ENCODE measurements around the gene TM4SF18.

DNA sequence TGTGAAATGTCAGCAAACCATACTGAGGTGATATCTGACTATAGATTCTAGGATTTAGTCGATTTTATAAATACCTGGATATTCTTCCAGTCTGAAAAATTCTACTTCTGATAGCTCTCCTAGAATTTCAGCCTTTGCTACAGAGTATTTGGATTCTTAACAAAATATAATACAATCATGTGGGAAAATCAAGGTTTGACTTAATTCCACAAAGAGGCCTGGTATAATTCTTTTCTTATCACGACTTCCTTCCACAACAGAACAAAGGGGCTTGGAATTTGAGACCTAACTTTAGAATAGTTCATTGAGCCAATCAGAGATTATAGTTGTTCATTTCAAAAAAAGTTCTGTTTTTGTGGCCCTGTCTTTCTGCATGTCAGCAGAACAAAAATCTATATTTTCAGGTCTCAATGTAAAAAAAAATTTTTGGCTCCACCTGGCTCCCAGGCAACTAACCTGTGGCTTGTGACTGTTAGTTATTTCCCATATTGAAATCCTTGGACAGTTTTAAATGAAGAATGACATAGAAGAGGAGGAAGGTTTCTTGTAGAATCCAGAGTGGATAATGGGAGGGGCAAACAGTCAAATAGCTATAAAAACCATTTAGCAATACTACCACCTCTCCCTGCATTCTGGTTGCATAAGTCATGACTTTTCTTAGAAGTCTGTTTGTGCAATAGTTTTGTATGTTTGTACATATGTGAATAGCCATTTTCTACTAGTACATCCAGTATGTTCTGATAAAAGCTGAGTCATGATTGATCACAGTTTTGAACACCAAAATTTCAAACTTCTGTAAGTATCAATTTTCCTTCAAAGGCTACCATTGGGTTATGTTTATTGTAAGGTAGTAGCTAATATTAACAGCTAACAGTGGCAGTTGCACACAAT is 40.0 kb upstream of the TM4SF18 start:
- TF ChIP-seq ZFP41 (tag by site-specific recombination; IDR thresholded peaks at IDR 0.05; ENCODE audit: borderline replicate concordance) (no peak), ZNF24 (tag by site-specific recombination; IDR thresholded peaks at IDR 0.05) (no peak)

Measured in HEK293 (cell line).